NCI-H2029 (cell line): ENCODE results near the gene STAC.
"Not testable (repeated sequence)": the region's sequence is repeated elsewhere in the genome, so short reads cannot be mapped to it uniquely, and the experiment has no call there.

Experiments used
- DNase-seq: peaks from one replicate; lab custom pipeline; 2025; lab: John Stamatoyannopoulos, UW

Gene STAC

DNA sequence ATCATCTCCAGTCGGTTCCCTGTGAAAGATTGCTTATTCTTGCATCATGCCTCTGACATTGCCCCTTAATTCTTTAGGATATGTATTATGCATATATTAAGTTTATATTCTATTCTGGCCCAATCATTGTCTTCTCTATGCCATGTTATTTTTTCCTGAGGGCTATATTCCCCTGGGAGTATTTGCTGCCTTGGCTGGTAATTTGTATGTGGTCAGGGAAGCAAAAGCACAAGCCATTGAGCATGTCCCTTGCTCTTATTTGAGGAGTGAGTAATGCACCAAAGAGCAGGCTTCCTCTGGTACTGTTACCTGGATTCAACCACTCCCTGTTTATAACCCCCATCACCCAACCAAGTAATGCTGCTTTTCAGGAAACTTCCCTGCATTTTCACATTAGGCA lies 36.3 kb downstream of the STAC start:
- DNase-seq = no peak

DNA sequence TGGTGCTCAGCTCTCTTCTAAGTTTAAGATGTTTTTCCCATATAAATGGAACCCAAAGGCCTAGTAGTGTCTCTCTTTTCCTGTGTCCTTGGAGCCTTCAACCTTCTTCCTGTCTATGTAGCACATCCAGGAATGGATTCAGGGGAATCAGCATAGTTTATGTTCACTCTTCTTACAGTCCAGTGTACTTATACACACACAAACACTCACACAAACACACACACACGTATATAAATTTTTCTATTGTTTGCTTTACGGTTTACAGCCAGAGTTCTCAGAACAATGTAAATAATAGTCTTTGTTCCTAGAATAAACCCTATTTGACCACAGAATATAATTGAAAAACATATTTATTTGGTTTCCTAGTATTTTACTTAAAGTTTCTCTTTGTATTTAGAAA lies 36.9 kb downstream of the STAC start:
- no peak for DNase-seq

DNA sequence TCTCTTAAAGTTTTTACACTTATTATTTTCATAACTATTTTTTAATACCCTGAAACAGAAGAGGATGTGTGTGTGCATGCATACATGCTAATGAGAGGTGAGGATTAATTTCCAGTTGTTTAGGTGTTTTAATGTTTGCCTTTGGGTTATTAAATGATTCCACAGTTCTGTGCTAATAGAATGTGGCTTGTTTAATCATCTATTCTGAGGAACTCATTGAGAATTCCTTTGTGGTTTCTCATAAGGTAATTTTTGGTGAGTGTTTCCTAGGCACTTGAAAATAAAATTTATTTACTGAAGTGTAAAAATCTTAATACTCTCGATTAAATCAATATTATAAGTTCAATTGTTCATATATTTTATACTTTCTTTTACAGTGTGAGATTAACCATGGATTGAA lies 38.0 kb downstream of the STAC start:
- no peak for DNase-seq

DNA sequence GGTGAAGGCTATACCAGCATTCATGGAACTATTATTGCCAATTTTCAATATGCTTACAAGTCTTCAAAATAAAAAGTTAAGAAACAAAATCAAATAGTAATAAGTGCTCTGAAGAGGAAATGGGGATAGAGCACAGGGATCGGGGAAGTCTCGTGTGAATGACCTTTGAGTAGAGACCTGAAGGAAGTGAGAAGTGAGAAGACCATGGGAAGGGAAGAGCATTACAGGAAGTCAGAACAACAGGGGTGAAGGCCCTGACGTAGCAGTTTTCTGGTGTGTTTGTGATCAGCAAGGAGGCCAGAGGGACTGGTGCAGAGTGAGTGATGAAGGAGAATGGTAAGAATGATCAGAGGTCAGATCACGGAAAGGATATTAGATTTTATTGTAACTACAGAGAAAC lies 48.1 kb downstream of the STAC start:
- DNase-seq = no peak

DNA sequence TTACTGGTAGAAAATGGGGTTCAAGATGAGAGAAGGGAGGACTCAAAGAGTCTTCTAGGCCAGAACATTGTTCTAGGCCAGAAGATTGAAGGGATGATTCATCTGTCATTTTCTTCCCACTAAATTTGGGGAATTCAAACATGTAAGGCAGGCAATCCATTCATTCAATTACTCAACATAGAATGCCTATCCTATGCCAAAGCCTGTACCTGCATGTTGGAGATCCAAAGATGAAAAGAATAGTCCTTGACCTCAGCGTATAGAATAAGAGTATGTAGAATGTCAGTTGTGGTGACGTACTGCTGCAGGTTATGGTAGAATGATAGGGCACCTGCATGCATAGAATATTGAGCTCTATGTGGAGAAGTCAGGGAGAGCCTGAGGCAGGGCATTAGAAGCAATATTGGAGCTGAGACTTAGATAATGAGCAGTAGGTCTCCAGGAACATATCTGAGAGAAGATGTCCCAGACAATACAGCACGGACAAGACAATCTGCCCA lies 49.7 kb downstream of the STAC start:
- no peak for DNase-seq

DNA sequence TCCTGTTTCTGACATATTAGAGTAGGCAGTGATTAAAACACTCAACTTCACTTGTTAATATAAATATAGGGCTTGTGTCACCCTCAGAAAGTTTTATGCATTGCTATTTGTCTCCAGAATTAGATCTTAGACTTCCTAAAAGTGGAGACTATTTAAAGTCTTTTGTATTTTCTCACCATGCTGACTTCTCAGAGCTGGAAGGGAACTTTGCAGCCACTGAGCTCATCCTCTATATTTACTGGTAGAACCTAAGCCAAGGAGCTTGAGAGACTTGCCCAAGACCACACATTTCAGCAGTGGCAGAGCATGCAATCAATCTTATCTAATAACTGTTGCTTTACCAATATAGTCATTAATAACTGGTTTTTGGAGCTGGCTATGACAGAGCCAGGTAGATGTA lies 53.2 kb downstream of the STAC start:
- DNase-seq = no peak

DNA sequence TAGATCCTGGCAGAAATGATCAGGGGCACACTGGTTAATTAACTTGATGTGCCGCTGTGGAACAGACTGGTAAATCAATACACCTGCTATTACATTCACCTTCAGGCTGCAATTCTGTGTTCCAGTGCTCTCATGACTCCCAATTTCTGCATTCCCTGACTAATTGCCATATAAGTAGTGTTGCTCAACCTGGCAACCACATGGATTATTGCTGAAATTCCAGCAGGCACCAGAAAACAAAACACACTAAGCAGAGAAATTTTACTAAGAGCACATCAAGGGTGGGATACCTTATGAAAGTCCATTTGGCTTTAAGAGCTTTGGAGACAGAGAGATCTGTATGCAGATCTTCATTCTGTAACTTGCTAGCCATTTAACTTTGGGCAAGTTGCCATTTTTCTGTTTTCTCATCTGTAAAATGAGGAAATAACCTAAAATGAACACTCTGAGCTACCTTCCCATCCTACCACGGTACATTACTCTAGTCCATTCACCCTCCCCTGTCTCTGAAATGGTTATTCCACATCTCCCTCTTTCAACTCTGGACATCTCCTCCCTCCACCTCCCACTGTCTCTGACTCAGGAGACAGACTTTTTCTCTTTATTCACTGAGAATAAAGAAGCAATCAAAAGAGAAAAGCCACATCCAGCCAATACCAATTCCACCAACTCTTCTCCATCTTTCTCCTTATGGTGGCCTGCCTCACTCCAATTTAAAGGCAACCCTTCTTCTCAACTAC lies 54.6 kb downstream of the STAC start:
- DNase-seq = no peak

DNA sequence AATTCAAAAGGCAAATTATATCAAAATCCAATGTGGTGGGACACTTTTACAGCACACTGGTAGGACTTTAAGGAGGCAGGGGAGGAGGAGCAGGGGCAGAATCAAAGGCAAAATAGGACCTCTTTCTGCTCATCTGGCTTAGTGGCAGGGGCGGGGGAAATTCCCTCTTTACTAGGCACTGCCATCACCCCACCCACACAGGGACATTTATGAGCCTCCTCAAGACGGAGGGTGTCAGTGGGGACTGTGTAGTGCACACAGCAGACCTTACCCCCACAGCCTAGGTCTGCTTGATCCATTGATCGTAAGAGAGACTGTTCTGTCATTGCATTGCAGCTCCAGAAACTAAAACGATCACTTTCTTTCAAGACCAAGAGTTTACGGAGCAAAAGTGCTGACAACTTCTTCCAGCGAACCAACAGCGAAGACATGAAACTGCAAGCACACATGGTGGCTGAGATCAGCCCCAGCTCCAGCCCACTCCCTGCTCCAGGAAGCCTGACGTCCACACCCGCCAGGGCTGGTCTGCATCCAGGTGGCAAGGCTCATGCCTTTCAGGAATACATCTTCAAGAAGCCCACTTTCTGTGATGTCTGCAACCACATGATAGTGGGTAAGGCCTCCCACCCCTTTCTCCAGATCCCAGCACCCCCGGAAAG lies 62.9 kb downstream of the STAC start:
- no peak for DNase-seq

DNA sequence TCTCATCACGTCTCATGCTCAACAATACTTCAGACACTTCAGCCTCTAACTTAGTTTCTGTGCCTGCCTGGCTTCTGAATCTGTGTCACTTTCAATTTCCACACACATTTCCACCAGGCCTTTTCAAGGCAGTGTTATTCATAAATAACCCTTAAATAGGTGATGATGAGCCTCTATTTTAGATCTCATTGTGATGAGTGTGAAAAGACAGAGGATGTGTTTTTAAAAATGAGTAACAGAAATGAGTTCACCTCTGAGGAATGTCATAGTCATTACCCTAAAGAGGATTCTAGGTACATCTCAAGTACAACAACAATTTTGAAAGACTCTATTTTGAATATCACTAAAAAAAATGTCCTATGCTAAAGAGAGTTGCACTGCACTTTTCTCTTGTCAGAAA lies 64.6 kb downstream of the STAC start:
- no peak for DNase-seq

DNA sequence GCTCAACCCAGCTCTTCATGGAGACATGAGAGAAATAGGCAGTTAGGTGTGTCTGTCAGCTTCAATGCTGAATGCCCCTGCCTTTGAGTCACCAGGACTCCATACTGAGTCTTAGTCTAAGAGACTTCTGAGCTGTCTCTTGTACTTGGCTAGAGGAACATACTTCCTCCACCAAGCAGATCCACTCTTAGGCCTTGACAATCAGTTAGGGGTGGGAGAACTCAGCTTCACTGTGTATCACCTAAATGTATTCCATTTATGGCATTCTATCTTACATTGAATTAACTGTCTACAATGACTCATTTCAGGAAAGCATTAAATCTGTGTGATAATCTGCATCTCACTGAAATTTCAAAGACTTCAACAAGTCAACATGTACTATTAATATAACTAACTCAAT lies 66.0 kb downstream of the STAC start:
- no peak for DNase-seq

DNA sequence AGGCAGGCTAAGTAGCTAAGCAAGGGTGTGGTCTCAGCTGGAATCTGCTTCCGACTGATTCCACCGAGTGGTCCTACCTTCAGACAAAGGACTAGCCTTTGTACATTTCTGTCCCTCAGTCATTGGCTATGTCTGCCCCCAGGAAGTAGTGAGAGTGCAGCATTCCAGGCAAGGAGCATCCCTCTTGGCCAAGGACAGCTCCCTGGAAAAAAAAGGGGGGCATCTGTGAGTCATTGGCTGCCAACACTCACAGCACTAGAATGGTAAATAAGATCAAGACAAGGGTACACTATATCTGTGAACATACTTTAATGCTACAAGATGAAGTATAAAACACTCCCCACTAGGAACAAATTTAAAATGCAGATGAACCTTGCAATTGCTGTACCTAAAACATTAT lies 66.8 kb downstream of the STAC start:
- no peak for DNase-seq

DNA sequence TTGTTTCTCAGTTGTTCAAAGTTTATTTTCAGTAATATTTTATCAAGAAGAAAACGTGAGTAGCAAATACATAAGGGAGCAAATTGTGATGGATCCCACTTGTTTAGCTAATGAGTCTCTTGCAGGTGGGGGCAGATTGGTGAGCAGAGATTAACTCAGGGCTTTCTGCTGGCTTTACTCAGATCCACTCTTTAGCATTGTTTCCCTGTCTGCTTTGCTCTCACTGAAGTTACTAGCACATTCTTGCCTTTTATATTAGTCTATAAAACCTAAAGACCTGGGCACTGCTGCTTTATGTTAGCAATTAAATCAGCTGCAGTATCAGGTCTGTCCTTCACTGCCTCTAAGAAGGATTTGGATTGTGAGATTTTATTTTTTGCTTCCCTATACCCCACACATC lies 71.5 kb downstream of the STAC start:
- no peak for DNase-seq

DNA sequence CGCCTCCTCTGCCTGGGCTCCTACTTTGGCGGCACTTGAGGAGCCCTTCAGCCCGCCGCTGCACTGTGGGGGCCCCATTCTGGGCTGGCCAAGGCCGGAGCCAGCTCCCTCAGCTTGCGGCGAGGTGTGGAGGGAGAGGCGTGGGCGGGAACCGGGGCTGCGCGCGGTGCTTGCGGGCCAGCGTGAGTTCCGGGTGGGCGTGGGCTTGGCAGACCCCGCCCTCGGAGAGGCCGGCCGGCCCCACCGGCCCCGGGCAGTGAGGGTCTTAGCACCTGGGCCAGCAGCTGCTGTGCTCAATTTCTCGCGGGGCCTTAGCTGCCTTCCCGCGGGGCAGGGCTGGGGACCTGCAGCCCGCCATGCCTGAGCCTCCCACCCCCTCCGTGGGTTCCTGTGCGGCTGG lies 72.9 kb downstream of the STAC start:
- DNase-seq = not testable (repeated sequence)

DNA sequence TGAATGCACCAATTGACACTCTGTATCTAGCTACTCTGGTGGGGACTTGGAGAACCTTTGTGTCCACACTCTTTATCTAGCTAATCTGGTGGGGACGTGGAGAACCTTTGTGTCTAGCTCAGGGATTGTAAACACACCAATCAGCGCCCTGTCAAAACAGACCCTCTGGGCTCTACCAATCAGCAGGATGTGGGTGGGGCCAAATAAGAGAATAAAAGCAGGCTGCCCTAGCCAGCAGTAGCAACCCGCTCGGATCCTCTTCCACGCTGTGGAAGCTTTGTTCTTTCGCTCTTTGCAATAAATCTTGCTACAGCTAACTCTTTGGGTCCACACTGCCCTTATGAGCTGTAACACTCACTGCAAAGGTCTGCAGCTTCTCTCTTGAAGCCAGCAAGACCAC lies 73.6 kb downstream of the STAC start:
- DNase-seq = not testable (repeated sequence)

DNA sequence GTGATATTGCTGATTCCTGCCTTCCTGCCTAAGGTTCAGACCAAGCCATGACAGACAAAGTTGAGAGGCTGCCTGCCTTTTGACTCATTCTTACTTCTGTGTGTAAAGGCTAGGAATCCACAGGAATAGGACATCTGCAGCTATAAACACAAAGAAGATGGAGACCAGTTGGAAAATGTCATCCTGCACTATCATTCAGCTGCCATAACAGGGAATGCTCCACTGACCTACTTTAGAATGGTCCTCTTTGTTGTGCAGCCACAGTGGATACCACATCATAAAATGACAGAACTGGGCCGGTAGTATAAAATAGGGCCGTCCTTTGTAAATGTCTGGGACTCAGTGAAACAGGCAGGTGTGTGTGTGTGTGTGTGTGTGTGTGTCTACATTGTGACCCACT lies 75.1 kb downstream of the STAC start:
- DNase-seq = no peak

DNA sequence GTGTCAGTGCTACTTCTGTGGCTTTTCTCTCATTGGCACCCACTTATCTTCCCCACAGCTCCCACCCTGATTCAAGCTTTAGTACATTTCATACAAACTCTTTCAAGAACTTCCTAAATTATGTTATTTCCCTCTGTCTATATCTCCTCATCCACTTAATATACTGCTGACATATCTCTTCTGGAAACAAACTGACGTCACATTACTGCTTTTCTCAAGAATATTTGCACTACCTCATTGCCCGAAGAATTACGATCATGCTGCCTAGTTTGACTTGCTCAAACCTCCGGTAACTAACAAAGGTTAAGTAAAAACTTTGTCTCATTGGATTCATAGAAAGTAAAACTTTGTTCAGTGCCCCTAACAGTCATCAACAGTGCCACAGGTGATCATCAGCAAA lies 76.5 kb downstream of the STAC start:
- DNase-seq = no peak

DNA sequence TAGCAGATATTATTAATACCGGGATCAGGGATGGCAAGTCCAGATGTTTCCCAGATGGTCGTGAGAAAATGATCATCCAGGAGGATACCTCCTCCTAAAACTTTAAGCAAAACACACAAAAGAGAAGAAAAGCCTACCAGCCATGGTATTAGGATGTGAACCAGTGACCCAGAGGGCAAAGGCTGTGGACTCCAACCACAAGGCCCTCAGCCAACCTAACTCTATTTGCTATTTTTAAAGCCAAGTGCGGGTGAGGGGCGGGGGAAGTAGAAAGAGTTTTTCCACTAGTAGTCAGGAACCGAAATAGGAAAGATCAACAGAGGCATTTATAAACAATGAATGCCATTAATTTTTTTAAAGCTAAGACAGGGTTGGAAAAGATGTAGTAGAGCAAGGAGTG lies 77.4 kb downstream of the STAC start:
- DNase-seq = no peak

DNA sequence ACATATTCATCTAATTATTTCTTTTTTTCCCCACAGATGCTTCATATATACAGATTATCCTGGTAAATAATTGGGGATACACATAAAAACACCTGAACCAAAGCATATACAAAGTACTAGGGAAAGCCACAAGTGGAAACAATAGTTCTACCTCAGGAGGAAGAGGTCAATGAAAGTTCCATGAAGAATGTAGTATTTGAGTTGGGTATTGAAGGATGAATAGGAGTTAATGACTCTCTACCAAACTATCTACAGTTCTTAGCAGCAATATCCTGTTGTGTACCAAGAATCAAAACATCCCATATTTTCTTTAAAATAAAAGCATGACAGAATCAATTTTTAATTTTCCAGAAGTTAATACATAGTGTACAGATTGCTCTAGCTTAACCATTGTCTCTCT lies 78.9 kb downstream of the STAC start:
- no peak for DNase-seq

DNA sequence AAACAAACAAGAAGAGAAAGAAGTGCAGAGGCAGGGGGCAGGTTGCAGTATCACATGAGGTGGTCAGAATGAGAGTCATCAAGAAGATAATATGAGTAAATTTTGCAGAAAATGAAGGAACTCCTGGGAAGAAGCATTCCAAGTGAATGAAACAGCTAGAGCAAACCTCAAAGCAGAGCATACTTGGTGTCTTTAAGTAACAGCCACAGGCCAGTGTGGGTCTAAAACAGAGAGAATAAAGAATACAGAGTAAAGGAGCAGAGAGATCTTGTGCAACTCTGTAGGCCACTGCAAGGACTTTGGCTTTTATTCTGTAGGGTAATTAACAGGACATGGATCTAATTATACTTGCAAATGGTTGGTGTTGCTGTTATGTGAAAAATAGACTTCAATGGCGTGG lies 81.3 kb downstream of the STAC start:
- DNase-seq = no peak

DNA sequence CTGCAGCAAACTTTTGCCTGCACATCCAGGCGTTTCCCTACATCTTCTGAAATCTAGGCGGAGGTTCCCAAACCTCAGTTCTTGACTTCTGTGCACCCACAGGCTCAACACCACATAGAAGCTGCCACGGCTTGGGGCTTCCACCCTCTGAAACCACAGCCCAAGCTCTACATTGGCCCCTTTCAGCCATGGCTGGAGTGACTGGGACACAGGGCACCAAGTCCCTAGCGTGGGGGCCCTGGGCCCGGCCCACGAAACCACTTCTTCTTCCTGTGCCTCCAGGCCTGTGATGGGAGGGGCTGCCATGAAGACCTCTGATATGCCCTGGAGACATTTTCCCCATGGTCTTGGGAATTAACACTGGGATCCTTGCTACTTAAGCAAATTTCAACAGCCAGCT lies 91.7 kb downstream of the STAC start:
- not testable (repeated sequence) for DNase-seq

DNA sequence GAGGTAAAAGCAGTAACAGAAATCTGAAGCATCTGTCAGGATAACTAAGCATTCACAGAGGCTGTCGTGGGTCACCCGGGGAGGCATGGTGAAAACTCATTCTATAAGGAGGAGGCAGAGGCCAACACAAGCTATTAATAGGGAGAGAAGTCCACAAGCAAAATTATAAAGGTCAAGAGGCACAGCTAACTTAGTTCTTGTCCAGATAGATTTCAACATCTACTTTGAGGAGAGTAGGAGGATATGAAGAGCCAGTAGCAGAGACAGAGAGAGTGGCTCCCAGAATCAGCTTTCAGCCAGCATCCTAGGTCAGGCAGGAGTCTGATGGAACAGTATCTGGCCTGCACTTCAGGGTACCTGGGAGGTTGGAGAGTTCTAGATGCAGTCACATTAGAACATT lies 95.3 kb downstream of the STAC start:
- DNase-seq = no peak

DNA sequence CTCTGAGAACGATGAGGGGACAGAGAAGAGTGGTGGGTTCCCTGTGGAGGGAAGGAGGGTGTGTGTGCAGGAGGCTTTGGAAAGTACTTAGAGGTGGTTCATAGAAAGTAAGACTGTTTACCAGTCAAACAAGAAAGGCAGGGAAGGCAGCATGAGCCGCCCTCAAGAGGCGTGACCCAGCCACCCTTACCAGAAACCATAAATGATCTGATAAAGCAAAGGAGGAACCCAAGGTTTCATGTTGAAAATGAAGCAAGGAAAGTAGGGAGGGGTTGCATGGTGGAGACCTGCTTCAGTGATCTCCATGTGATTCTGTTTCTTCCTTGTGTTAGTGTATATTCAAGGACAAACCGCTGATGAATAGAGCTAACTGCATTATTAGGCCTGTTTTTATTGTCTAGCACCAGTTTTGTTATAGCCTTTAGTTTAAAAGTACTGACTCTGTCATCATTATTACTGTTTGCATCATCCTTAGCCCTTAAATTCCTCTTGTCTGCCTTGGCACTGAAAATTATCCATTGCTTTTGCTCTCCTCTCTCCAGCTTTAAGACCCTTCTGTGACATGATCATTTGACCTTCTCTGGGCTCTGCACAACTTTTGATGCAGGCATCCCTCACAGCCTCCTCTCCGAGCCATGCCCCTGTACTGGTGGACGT lies 96.1 kb downstream of the STAC start:
- no peak for DNase-seq

DNA sequence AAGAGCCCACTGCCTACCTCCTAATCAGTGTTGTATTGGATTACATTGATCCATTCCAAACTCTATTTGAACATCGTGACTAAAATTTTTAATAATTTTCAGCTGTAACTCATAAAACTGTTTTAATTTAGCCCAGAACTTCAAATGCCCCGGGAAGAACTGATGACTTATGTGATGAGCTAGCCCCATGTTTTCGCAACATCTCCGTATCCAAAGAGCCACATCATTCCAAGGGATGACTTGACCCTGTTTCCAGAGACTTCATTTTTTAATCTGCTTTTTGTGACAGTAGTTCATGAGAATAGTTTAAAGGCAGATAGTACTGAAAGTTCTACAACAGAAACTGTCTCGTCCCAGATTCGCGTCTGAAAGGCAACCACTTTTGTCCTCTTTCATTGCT lies 97.4 kb downstream of the STAC start:
- no peak for DNase-seq
